GM23248 (cell line): ENCODE data around the gene ATP2C1. TPM values are rescaled to one million over a fixed set of nuclear protein-coding genes. Genes with fewer than 3 reads are reported as not detected.

Source experiments
- DNase-seq: peaks from one replicate; pipeline ENCODE4 v3.0.0-alpha.2; 2015
- H2AFZ ChIP-seq: fragments of 200-600 bp; sonication (generic); 2 replicates; pipeline ENCODE4 v1.6.1; 2016; ENCODE audit warnings: antibody characterized with exemption
- H3F3A ChIP-seq: fragments of 200-600 bp; sonication (generic); 2 replicates; pipeline ENCODE4 v1.6.1; 2016; ENCODE audit warnings: mild to moderate bottlenecking, antibody characterized with exemption, mixed run types; ENCODE audit not compliant: insufficient read depth
- H3K27ac ChIP-seq: fragments of 200-600 bp; sonication (generic); 2 replicates; pipeline ENCODE4 v1.5.1; 2016; ENCODE audit warnings: mild to moderate bottlenecking
- H3K27me3 ChIP-seq: fragments of 200-600 bp; sonication (generic); replicated peaks from 2 replicates; pipeline ENCODE4 v1.6.1; 2016; ENCODE audit warnings: mild to moderate bottlenecking; ENCODE audit not compliant: insufficient read depth
- H3K36me3 ChIP-seq: fragments of 200-600 bp; sonication (generic); 2 replicates; pipeline ENCODE4 v1.6.1; 2016; ENCODE audit warnings: low read depth, mild to moderate bottlenecking
- H3K4me1 ChIP-seq: fragments of 200-600 bp; sonication (generic); 2 replicates; pipeline ENCODE4 v1.6.1; 2016; ENCODE audit warnings: mild to moderate bottlenecking; ENCODE audit not compliant: insufficient read depth
- H3K4me2 ChIP-seq: fragments of 200-600 bp; sonication (generic); one replicate; pipeline ENCODE4 v1.6.1; 2016; ENCODE audit warnings: mild to moderate bottlenecking; ENCODE audit not compliant: unreplicated experiment
- H3K4me3 ChIP-seq: fragments of 200-600 bp; sonication (generic); 2 replicates; pipeline ENCODE4 v1.5.1; 2016; ENCODE audit warnings: mild to moderate bottlenecking
- H3K79me2 ChIP-seq: fragments of 200-600 bp; sonication (generic); 2 replicates; pipeline ENCODE4 v1.6.1; 2016; ENCODE audit warnings: mild to moderate bottlenecking; ENCODE audit not compliant: insufficient read depth
- H3K9ac ChIP-seq: fragments of 200-600 bp; sonication (generic); 2 replicates; pipeline ENCODE4 v1.6.1; 2016; ENCODE audit warnings: mild to moderate bottlenecking
- H3K9me2 ChIP-seq: fragments of 200-600 bp; sonication (generic); 2 replicates; pipeline ENCODE4 v1.6.1; 2016; ENCODE audit warnings: mixed run types, mild to moderate bottlenecking, moderate library complexity; ENCODE audit not compliant: insufficient read depth
- H3K9me3 ChIP-seq: fragments of 200-600 bp; sonication (generic); one replicate; pipeline ENCODE4 v1.6.1; 2017; ENCODE audit warnings: low read depth
- H4K20me1 ChIP-seq: fragments of 200-600 bp; sonication (generic); 2 replicates; pipeline ENCODE4 v1.6.0; 2016; ENCODE audit not compliant: insufficient read depth
- EZH2 ChIP-seq: fragments of 200-600 bp; sonication (generic); IDR thresholded peaks from 2 replicates; pipeline ENCODE4 v1.6.1; 2018; ENCODE audit warnings: antibody characterized with exemption, mild to moderate bottlenecking; ENCODE audit not compliant: insufficient read depth, poor library complexity, severe bottlenecking
- EZH2phosphoT487 ChIP-seq: fragments of 200-600 bp; sonication (generic); IDR thresholded peaks from 2 replicates; pipeline ENCODE4 v1.6.1; 2018; ENCODE audit warnings: antibody characterized with exemption, moderate library complexity, mild to moderate bottlenecking, low read depth; ENCODE audit not compliant: insufficient read depth
- WGBS, 2 experiments: methylation state at CpG; one replicate each; pipeline ENCODE4 v1.1.6; 2015 to 2017; ENCODE audit warnings: low lambda C conversion rate in 2 of 2, low coverage in 1 of 2; ENCODE audit errors: missing lambda C conversion rate in 2 of 2; 5-methylcytosine and 5-hydroxymethylcytosine counted together
- in situ Hi-C: fragments of 300-500 bp; cut with MboI; formaldehyde crosslinking; loops from 2 replicates; pipeline ENCODE4 v1.15.0; 2020
- polyA plus RNA-seq: library from polyadenylated mRNA; unstranded; fragments of >200 nt; fragmentation: Nextera tagmentation; extraction: Ambion mirVana; gene quantifications from 2 replicates; pipeline ENCODE4 v1.2.1, GENCODE V29; 2016
- small RNA-seq: library from RNA; depleted of rRNA; stranded (forward); fragments of <200 nt; gene quantifications from one replicate; pipeline ENCODE3, GENCODE V24; 2014; ENCODE audit warnings: low read depth, low replicate concordance
- total RNA-seq: library from RNA; depleted of rRNA; stranded (reverse); fragments of >200 nt; shearing (Covaris generic); gene quantifications from 2 replicates; pipeline ENCODE4 v1.2.3, GENCODE V29; 2014; rRNA removed

The ATP2C1 gene
- total and polyA plus RNA-seq, 2 experiments from 2014 or later: 73.6 to 74.7 TPM

- WGBS, 2 experiments: 92 to 100% methylated on average over 2 of the region's 2 CpGs
- no peak for DNase-seq
- no peak for TF ChIP-seq EZH2
- TF ChIP-seq EZH2phosphoT487: no peak
- Histone ChIP-seq H4K20me1 (no peaks in the 10 kb centered on the region), H2AFZ (no peak overlapping the region), H3K4me1 (no peaks in the 10 kb centered on the region), H3K27ac (no peak overlapping the region), H3K4me3 (no peak overlapping the region), H3K9me2 (no peaks in the 10 kb centered on the region), H3K4me2 (no peak overlapping the region), H3K9ac (no peak overlapping the region), H3K79me2 (no peaks in the 10 kb centered on the region), H3K27me3 (no peaks in the 10 kb centered on the region), H3K36me3 (no peaks in the 10 kb centered on the region), H3F3A (no peaks in the 10 kb centered on the region), H3K9me3 (no peaks in the 10 kb centered on the region)
- in situ Hi-C loops: loop anchor here (25.0 kb wide), 2 partner anchors 440 to 965 kb away; no protein-coding TSS in a partner anchor
Measured at GRCh38 chr3:131047582-131047981, 153.7 kb downstream of the ATP2C1 start.

GRCh38 chr3:131048030-131048429, 154.1 kb downstream of the ATP2C1 start:
- H3K4me2 ChIP-seq: no peak overlapping the region
- no peak for DNase-seq
- no peak overlapping the region for H2AFZ ChIP-seq
- in situ Hi-C loops: loop anchor here (25.0 kb wide), 2 partner anchors 439 to 964 kb away; no protein-coding TSS in a partner anchor
- no peaks in the 10 kb centered on the region for H3K9me2 ChIP-seq
- no peak overlapping the region for H3K27ac ChIP-seq
- 95 to 98% methylated on average over 7 of the region's 7 CpGs for WGBS, 2 experiments
- no peak overlapping the region for H3K9ac ChIP-seq
- H3K4me1 ChIP-seq: no peaks in the 10 kb centered on the region
- no peaks in the 10 kb centered on the region for H3F3A ChIP-seq
- H3K9me3 ChIP-seq: no peaks in the 10 kb centered on the region
- H3K27me3 ChIP-seq: no peaks in the 10 kb centered on the region
- no peaks in the 10 kb centered on the region for H4K20me1 ChIP-seq
- H3K36me3 ChIP-seq: no peaks in the 10 kb centered on the region
- H3K4me3 ChIP-seq: no peak overlapping the region
- TF ChIP-seq EZH2 (no peak), EZH2phosphoT487 (no peak)
- no peaks in the 10 kb centered on the region for H3K79me2 ChIP-seq

GRCh38 chr3:131050001-131050400, 156.1 kb downstream of the ATP2C1 start:
- in situ Hi-C loops: no loop called here
- H3K9me2 ChIP-seq: no peaks in the 10 kb centered on the region

GRCh38 chr3:131053043-131053859, 159.4 kb downstream of the ATP2C1 start:
- Histone ChIP-seq H3F3A (no peaks in the 10 kb centered on the region), H3K27ac (no peak overlapping the region), H3K9ac (no peak overlapping the region), H3K27me3 (no peaks in the 10 kb centered on the region), H2AFZ (no peak overlapping the region), H3K9me3 (no peaks in the 10 kb centered on the region), H3K79me2 (no peaks in the 10 kb centered on the region), H3K4me1 (no peaks in the 10 kb centered on the region), H3K4me3 (no peak overlapping the region), H3K4me2 (no peak overlapping the region), H3K36me3 (no peaks in the 10 kb centered on the region), H4K20me1 (no peaks in the 10 kb centered on the region), H3K9me2 (no peaks in the 10 kb centered on the region)
- TF ChIP-seq EZH2: no peak
- TF ChIP-seq EZH2phosphoT487: no peak
- peak; percentile 29 for DNase-seq
- WGBS, 2 experiments: 89 to 91% methylated on average over 3 of the region's 3 CpGs
- in situ Hi-C loops: no loop called here

More at GRCh38 chr3:131050001-131050400, 156.1 kb downstream of the ATP2C1 start:
- H3K27me3 ChIP-seq: no peaks in the 10 kb centered on the region
- H2AFZ ChIP-seq: no peak overlapping the region
- no peak overlapping the region for H3K4me3 ChIP-seq
- no peaks in the 10 kb centered on the region for H3K79me2 ChIP-seq
- H3K9ac ChIP-seq: no peak overlapping the region
- no peak for TF ChIP-seq EZH2
- no peak for TF ChIP-seq EZH2phosphoT487
- no peaks in the 10 kb centered on the region for H3K4me1 ChIP-seq
- H3K36me3 ChIP-seq: no peaks in the 10 kb centered on the region
- 56 to 64% methylated on average over 3 of the region's 3 CpGs for WGBS, 2 experiments
- no peaks in the 10 kb centered on the region for H3F3A ChIP-seq
- no peak overlapping the region for H3K4me2 ChIP-seq
- H3K27ac ChIP-seq: no peak overlapping the region
- DNase-seq: no peak
- H3K9me3 ChIP-seq: no peaks in the 10 kb centered on the region
- H4K20me1 ChIP-seq: no peaks in the 10 kb centered on the region

Small RNAs within 50 kb of the gene (small RNA-seq; reads per million reads assigned to genes)
- gene RF00019: not detected

Other genes starting within 250 kb of the ATP2C1 start
- 19.1 and 26.9 TPM in 2 replicates for gene PIK3R4, start 147.3 kb upstream of the ATP2C1 start, total RNA-seq
- gene PIK3R4, start 147.3 kb upstream of the ATP2C1 start, polyA plus RNA-seq: 15.9 and 20.1 TPM in 2 replicates
- gene ASTE1, start 132.7 kb downstream of the ATP2C1 start, total RNA-seq: 4.8 and 5.8 TPM in 2 replicates
- gene ASTE1, start 132.7 kb downstream of the ATP2C1 start, polyA plus RNA-seq: 4.8 and 5.3 TPM in 2 replicates
- 15.9 and 18.5 TPM in 2 replicates for gene NEK11, start 132.8 kb downstream of the ATP2C1 start, total RNA-seq
- gene NEK11, start 132.8 kb downstream of the ATP2C1 start, polyA plus RNA-seq: 5.7 and 7.6 TPM in 2 replicates